Nephron progenitor cell (in vitro differentiated cells): ENCODE results near the gene IL18R1.

Experiments used
- DNase-seq: peaks from one replicate; pipeline ENCODE4 v3.0.0; 2021
- H3K27ac Mint-ChIP-seq: 2 replicates; pipeline ENCODE4 v1.8.0; 2021; ENCODE audit warnings: mild to moderate bottlenecking, moderate library complexity, mixed read lengths
- H3K27me3 Mint-ChIP-seq: 2 replicates; pipeline ENCODE4 v1.8.0; 2021; ENCODE audit warnings: mild to moderate bottlenecking, low read depth, mixed read lengths; ENCODE audit not compliant: poor library complexity
- H3K36me3 Mint-ChIP-seq: 2 replicates; pipeline ENCODE4 v1.8.0; 2021; ENCODE audit warnings: low read depth, mixed read lengths
- H3K4me1 Mint-ChIP-seq: 2 replicates; pipeline ENCODE4 v1.8.0; 2021; ENCODE audit warnings: mixed read lengths
- H3K4me3 Mint-ChIP-seq: 2 replicates; pipeline ENCODE4 v1.8.0; 2021; ENCODE audit warnings: mild to moderate bottlenecking, moderate library complexity, mixed read lengths
- H3K9me3 Mint-ChIP-seq: 2 replicates; pipeline ENCODE4 v1.8.0; 2021; ENCODE audit warnings: mild to moderate bottlenecking, moderate library complexity, mixed read lengths
- CTCF ChIP-seq: fragments of 200-600 bp; sonication (generic); IDR thresholded peaks from 2 replicates; pipeline ENCODE4 v1.5.0; 2021; ENCODE audit warnings: antibody characterized with exemption

The IL18R1 gene

GRCh38 chr2:102337481-102338386 lies 17.9 kb upstream of the IL18R1 start:
- Mint-ChIP-seq H3K27ac (no peak overlapping the region), H3K4me3 (no peak overlapping the region), H3K4me1 (no peaks in the 10 kb centered on the region), H3K9me3 (no peaks in the 10 kb centered on the region), H3K36me3 (no peaks in the 10 kb centered on the region), H3K27me3 (no peaks in the 10 kb centered on the region)
- DNase-seq = no peak
- no peak for TF ChIP-seq CTCF

- no peaks in the 10 kb centered on the region for H3K4me1 Mint-ChIP-seq
- no peak for DNase-seq
- H3K9me3 Mint-ChIP-seq = no peaks in the 10 kb centered on the region
- TF ChIP-seq CTCF = no peak
- no peak overlapping the region for H3K4me3 Mint-ChIP-seq
- no peaks in the 10 kb centered on the region for H3K27me3 Mint-ChIP-seq
- no peak overlapping the region for H3K27ac Mint-ChIP-seq
- H3K36me3 Mint-ChIP-seq = no peaks in the 10 kb centered on the region
These were observed 14.8 kb upstream of the IL18R1 start for GRCh38 chr2:102340778-102341177.

GRCh38 chr2:102342888-102343287 lies 12.7 kb upstream of the IL18R1 start:
- Mint-ChIP-seq H3K27me3 (peaks cover 7% of the 10 kb centered on the region), H3K27ac (no peak overlapping the region), H3K36me3 (no peaks in the 10 kb centered on the region), H3K9me3 (no peaks in the 10 kb centered on the region), H3K4me1 (no peaks in the 10 kb centered on the region), H3K4me3 (no peak overlapping the region)
- TF ChIP-seq CTCF = no peak
- no peak for DNase-seq

GRCh38 chr2:102344397-102344796 lies 11.2 kb upstream of the IL18R1 start:
- Mint-ChIP-seq H3K9me3 (no peaks in the 10 kb centered on the region), H3K4me1 (no peaks in the 10 kb centered on the region), H3K27me3 (peaks cover 7% of the 10 kb centered on the region), H3K36me3 (no peaks in the 10 kb centered on the region), H3K4me3 (no peak overlapping the region), H3K27ac (no peak overlapping the region)
- TF ChIP-seq CTCF = no peak
- DNase-seq = no peak

- TF ChIP-seq CTCF = no peak
- DNase-seq = no peak
- no peaks in the 10 kb centered on the region for H3K4me1 Mint-ChIP-seq
- H3K4me3 Mint-ChIP-seq = no peak overlapping the region
- no peaks in the 10 kb centered on the region for H3K36me3 Mint-ChIP-seq
- no peak overlapping the region for H3K27ac Mint-ChIP-seq
- H3K9me3 Mint-ChIP-seq = no peaks in the 10 kb centered on the region
- peaks cover 17% of the 10 kb centered on the region for H3K27me3 Mint-ChIP-seq
These were observed 10.2 kb upstream of the IL18R1 start for GRCh38 chr2:102345329-102345920.
